Adipocyte (in vitro differentiated cells): ENCODE results near the gene PCCB.
"Not testable (repeated sequence)": the region's sequence is repeated elsewhere in the genome, so short reads cannot be mapped to it uniquely, and the experiment has no call there.

ENCODE experiments used
- DNase-seq: peaks from one replicate; pipeline ENCODE4 v3.0.0-alpha.2; 2015; ENCODE audit warnings: low read depth
- H3K27me3 ChIP-seq: replicated peaks from 2 replicates; pipeline ENCODE4 v1.7.0; 2013; ENCODE audit warnings: mild to moderate bottlenecking, low read length, moderate library complexity; ENCODE audit not compliant: control insufficient read depth, insufficient read depth
- H3K36me3 ChIP-seq: 2 replicates; pipeline ENCODE4 v1.7.0; 2013; ENCODE audit warnings: low read length, mild to moderate bottlenecking, moderate library complexity; ENCODE audit not compliant: control insufficient read depth, insufficient read depth, severe bottlenecking
- H3K4me1 ChIP-seq: 2 replicates; pipeline ENCODE4 v1.7.0; 2013; ENCODE audit warnings: mild to moderate bottlenecking, low read length, moderate library complexity; ENCODE audit not compliant: control insufficient read depth, insufficient read depth
- H3K4me3 ChIP-seq: 2 replicates; pipeline ENCODE4 v1.7.0; 2013; ENCODE audit warnings: mild to moderate bottlenecking, low read length, moderate library complexity
- H3K9ac ChIP-seq: 2 replicates; pipeline ENCODE4 v1.7.0; 2013; ENCODE audit warnings: mild to moderate bottlenecking, low read length, moderate library complexity
- H3K9me3 ChIP-seq: 2 replicates; pipeline ENCODE4 v1.7.0; 2013; ENCODE audit warnings: mild to moderate bottlenecking, low read length, moderate library complexity; ENCODE audit not compliant: control insufficient read depth

Gene PCCB

DNA sequence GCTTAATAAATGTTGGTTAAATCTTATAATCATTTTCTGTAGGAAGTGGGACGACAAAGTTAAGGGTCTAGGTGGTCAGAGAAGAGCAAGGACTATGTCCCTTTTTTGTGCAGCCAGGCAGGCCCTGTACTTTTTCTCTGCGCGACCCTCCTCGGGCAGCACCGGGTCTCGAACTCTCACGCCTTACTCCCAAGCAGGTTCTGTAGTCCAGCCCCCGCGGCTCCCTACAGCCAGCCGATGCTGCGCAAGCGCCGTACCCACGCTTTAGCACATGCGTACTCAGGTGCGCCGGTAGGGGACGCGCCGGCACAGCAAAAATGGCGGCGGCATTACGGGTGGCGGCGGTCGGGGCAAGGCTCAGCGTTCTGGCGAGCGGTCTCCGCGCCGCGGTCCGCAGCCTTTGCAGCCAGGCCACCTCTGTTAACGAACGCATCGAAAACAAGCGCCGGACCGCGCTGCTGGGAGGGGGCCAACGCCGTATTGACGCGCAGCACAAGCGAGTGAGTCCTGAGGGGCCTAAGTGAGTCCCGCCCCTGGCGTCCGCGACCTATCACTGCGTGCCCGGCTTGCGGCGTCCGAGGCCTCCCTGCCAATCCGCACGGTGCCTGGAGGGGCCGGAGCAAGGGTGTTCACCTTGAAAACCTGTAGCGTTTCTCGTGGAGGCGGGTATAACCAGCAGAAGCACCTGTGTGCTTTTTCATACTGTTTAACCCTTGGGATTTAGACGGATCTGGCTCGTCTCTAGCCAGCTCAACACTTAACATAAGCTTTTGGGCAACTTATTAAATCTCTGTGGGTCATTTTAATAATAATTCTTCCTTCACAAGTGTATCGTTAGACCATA is at the start of gene PCCB:
TSS of gene PCCB (plus strand) at position 282 of the 844 bp plus-strand sequence. CDS start at position 318, 36 bp downstream.
- Histone ChIP-seq H3K36me3 (no peaks in the 10 kb centered on the region), H3K9ac (peak within 1 kb of the TSS; percentile 93), H3K9me3 (no peaks in the 10 kb centered on the region), H3K27me3 (no peaks in the 10 kb centered on the region), H3K4me3 (peak within 1 kb of the TSS; percentile 90), H3K4me1 (peaks cover 15% of the 10 kb centered on the region)
- DNase-seq, result peak; percentile 98

DNA sequence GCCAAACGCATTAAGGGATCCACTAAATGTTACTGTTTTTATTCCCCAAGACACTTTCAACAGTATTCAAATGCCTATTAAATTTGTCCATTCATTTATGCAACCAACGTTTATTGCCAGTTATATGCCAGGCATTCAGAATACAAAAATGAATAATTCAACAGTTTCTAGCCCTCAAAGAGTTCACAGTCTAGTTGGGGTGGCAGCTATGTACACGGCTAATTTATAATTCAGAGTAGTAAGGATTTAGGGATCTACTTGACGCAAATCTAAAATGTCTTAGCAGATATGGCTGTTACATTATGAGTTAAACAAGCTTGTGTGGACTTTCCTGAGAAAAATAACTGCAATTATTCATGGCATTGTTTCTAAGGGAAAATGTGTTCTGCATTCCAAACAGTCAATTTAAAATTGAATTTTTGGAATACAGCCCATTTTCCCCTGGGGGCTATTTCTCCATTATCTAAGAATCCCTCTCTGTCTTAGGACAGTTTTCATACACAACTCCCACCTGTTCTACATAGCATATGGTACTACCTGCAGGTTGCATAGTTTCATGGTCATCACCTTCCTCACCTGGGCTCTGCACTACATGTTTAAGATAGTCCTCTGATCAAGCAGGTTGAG is 42.5 kb upstream of the PCCB start:
- no peak for DNase-seq
- no peaks in the 10 kb centered on the region for H3K36me3 ChIP-seq
- no peaks in the 10 kb centered on the region for H3K4me1 ChIP-seq
- no peaks in the 10 kb centered on the region for H3K9me3 ChIP-seq
- H3K4me3 ChIP-seq, result no peak overlapping the region
- no peak overlapping the region for H3K9ac ChIP-seq
- H3K27me3 ChIP-seq, result no peaks in the 10 kb centered on the region

DNA sequence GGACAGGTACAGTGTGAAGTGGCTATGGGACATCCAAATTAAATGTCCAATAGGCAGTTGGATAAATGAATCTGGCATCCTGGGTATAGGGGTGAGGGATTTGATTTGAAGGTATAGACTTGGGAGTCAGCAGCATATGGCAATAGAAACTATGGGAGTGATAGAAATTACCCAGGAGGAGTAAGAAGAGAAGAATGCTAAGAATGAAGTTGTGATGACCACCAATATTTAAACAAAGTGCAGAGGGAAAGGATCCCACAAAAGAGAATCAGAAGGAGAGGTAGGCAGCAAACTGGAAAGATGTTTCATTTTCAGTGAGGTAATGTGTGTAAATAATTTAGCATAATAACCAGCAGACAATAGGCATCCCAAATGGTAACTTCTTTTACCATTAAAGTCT is 40.2 kb upstream of the PCCB start:
- Histone ChIP-seq H3K4me3 (no peak overlapping the region), H3K36me3 (no peaks in the 10 kb centered on the region), H3K9me3 (no peaks in the 10 kb centered on the region), H3K9ac (no peak overlapping the region), H3K27me3 (no peaks in the 10 kb centered on the region), H3K4me1 (no peaks in the 10 kb centered on the region)
- DNase-seq, result no peak

DNA sequence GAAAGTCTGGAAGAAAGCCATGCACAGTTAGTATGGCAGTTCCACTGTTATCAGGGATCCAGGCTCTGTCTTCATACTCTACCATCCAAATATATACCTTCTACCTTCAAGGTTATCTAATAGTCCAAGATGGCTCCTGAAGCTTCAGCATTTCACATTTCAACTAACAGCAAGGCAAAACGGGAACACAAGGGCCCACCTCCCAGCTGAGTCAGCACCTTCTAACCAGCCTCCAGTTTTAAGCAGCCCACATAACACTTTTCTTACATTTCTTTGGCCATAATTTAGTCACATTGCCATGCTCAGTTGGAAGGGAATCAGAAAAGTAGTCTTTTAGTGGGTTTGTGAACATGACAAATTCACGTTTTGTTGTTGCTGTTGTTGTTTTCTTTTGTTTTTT is 38.6 kb upstream of the PCCB start:
- no peaks in the 10 kb centered on the region for H3K4me1 ChIP-seq
- no peaks in the 10 kb centered on the region for H3K36me3 ChIP-seq
- H3K4me3 ChIP-seq, result no peak overlapping the region
- H3K9ac ChIP-seq, result no peak overlapping the region
- no peak for DNase-seq
- no peaks in the 10 kb centered on the region for H3K27me3 ChIP-seq
- no peaks in the 10 kb centered on the region for H3K9me3 ChIP-seq

DNA sequence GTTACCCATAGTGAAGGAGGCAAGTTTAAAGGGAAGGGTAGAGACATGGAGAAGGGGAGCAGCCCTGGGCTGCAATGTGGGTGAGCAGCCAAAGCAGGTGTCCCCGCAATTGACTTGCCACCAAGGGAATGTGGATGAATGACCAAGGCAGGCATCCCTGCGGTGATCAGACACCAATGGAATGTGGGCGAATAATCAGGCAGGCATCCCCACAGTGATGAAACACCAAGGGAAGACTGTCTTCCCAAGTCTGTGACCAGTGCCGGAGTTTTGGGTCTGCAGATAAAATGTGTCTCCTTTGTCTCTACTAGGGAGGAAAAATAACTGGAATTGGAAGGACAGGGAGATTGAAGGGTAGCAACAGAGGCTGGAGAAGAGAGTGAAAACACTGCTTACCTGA is 27.4 kb upstream of the PCCB start:
- not testable (repeated sequence) for H3K4me1 ChIP-seq, H3K4me3 ChIP-seq, H3K27me3 ChIP-seq, H3K36me3 ChIP-seq, H3K9ac ChIP-seq
- peaks cover 12% of the 10 kb centered on the region for H3K9me3 ChIP-seq
- DNase-seq, result peak; percentile 9

DNA sequence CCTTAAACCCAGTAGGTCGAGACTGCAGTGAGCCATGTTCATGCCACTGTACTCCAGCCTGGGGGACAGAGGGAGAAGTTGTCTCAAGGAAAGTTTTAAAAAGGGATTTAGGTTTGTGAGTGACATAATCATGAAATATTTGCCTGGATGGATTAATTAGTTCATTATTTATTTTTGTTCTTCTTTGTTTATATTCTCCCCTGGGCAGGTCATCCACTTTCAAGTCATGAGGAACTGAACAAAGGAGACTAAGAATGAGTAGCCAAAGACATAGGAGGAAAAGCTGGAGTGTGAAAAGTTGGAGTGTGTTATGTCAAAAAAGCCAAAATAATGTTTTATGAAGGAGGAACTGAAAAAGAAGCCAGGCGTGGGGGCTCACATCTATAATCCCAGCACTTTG is 17.7 kb upstream of the PCCB start:
- no peak overlapping the region for H3K9ac ChIP-seq
- H3K27me3 ChIP-seq, result peaks cover 6% of the 10 kb centered on the region
- H3K4me3 ChIP-seq, result no peak overlapping the region
- no peaks in the 10 kb centered on the region for H3K9me3 ChIP-seq
- no peaks in the 10 kb centered on the region for H3K4me1 ChIP-seq
- no peaks in the 10 kb centered on the region for H3K36me3 ChIP-seq
- no peak for DNase-seq

DNA sequence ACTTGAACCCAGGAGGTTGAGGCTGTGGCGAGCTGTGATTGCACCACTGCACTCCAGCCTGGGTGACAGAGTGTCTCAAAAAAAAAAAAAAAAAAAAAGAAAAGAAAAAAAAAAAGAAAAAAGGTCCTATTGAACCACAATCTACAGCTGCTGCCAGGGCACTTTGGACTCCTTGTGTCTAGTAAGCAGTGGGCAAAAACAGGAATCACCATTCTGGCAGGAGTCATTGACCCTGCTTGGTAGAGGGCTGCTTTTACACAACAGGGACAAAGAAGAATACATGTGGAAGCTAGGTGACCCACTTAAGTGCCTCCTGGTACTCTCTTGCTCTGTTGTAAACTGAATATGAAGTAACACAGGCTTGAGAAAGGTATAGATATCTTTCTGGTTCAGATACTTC is 14.6 kb upstream of the PCCB start:
- Histone ChIP-seq H3K4me3 (no peak overlapping the region), H3K36me3 (no peaks in the 10 kb centered on the region), H3K4me1 (no peaks in the 10 kb centered on the region), H3K9me3 (no peaks in the 10 kb centered on the region), H3K9ac (no peak overlapping the region), H3K27me3 (peaks cover 9% of the 10 kb centered on the region)
- no peak for DNase-seq

DNA sequence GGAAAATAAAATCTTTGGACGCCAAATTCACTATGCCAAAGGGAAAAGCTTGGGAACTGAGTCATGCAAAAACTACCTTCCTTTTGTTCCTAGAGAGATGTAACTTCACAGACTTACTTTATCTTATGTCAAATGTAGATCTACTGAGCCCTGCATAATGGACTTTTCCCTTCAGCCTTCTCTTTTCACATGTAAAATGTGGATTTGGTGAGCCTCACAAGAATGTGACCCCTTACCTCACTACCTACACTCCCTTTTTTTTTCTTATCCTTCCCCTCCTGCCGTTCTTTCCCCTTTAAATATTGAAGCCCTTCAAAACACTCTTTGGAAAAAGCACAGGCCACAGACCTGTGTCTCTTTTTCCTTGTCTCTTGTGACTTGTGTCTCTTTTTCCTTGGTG is 14.0 kb upstream of the PCCB start:
- no peaks in the 10 kb centered on the region for H3K36me3 ChIP-seq
- H3K4me3 ChIP-seq, result no peak overlapping the region
- no peaks in the 10 kb centered on the region for H3K9me3 ChIP-seq
- H3K4me1 ChIP-seq, result no peaks in the 10 kb centered on the region
- no peak for DNase-seq
- H3K9ac ChIP-seq, result no peak overlapping the region
- H3K27me3 ChIP-seq, result peaks cover 9% of the 10 kb centered on the region

DNA sequence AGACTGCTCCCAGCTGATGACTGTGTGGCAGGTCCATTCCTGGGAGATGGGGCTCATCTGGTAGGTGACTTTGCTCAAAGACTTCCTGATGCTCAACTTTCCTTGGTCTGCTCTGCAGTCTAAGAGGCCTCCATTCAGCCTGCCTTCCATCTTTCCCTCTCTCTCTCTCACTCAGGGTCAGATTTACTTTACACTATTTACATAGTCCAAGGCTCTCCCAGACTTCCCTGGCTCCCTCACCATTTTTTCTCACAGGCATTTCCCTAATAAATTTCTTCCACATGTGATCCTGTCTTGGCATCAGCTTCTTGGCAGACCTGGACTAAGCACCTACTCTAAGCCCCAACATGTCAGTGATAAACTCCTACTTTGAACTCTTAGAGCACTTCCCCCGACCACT is 13.0 kb upstream of the PCCB start:
- H3K9me3 ChIP-seq, result no peaks in the 10 kb centered on the region
- no peaks in the 10 kb centered on the region for H3K4me1 ChIP-seq
- H3K36me3 ChIP-seq, result no peaks in the 10 kb centered on the region
- H3K9ac ChIP-seq, result no peak overlapping the region
- no peak for DNase-seq
- H3K27me3 ChIP-seq, result peaks cover 13% of the 10 kb centered on the region
- no peak overlapping the region for H3K4me3 ChIP-seq

DNA sequence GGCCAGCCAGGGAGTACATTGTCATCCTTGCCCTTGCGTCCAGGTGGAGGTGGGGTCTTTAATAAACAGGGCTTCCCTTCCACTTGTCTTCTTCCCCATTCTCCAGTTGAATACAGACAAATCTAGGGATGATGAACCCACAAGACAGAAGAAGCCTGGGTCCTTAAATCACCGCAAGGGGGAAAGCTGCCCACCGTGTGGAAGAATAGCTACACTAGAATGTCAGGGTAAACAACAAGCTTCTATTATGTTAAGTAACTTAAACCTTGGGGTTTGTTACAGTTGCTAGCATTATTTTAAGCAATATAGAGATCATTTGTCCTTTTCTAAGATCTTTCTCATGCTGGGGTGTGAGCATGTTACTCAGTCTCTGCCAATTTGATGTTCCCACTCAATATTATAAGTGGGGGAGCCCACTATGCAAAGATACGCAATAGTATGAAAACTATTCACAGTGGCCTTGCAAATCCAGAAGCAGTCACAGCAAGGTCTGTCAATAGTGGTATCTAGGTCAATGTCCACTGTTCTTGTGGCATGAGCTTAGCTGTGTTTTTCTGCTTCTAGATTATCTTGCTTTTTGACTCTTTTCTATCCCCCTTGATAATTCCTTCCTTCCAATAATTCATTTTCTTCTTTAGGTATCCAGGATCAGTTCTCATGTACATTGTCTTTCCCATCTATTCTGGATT is 12.0 kb upstream of the PCCB start:
- Histone ChIP-seq H3K4me1 (no peaks in the 10 kb centered on the region), H3K36me3 (no peaks in the 10 kb centered on the region), H3K9ac (no peak overlapping the region), H3K4me3 (no peak overlapping the region), H3K9me3 (no peaks in the 10 kb centered on the region), H3K27me3 (peaks cover 13% of the 10 kb centered on the region)
- DNase-seq, result no peak

DNA sequence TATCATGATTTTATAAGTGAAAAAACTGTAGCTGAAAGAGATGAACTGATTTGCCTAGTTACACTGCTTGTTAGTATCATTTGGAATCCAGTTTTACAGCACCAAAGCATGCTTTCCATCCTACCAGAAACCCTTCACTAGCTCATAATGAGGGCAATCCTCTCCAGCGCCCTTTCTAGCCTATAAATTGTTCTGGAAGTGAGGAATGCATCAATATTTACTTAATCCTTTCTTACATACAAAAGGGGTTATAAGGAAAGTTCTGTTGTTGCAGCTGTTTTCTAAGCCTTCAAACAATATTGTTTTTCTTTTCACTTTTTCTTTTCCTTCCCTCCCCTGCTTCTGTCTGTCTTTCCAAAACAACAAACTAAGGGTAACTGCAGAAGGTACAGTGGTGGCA is 11.0 kb upstream of the PCCB start:
- Histone ChIP-seq H3K36me3 (no peaks in the 10 kb centered on the region), H3K4me1 (no peaks in the 10 kb centered on the region), H3K9me3 (no peaks in the 10 kb centered on the region), H3K4me3 (no peak overlapping the region), H3K9ac (no peak overlapping the region), H3K27me3 (peaks cover 13% of the 10 kb centered on the region)
- DNase-seq, result peak; percentile 2
